ENCODE data around the gene CDCA4. TPM values are rescaled to one million over a fixed set of nuclear protein-coding genes. Genes with fewer than 3 reads are reported as not detected.

The CDCA4 gene
- total and polyA plus RNA-seq, 2 experiments from 2014 or later, result 13.6 to 17.1 TPM

DNA sequence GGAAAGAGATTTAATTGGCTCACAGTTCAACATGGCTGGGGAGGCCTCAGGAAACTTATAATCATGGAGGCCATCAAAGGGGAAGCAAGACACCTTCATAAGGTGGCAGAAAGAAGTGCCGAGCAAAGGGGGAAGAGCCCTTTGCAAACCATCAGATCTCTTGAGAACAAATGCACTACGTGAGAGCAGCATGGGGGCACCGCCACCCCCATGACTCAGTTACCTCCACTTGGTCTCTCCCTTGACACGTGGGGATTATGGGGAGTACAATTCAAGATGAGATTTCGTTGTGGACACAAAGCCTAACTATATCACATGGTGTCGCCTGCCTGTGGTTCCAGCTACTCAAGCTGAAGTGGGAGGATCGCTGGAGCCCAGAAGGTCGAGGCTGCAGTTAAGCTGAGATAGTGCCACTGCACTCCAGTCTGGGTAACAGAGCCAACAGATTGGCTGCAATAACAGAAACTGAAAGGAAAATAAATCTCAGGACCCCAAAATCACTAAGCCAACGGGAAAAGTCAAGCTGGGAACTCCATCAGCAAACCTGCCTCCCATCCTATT lies 10.0 kb upstream of the CDCA4 start:
- WGBS (ENCODE audit: low lambda C conversion rate, missing lambda C conversion rate), result 80% methylated on average over 9 of the region's 9 CpGs
- Histone ChIP-seq H3K9me2 (replicated peaks; ENCODE audit: insufficient read depth) (no peaks in the 10 kb centered on the region), H3K79me2 (no peaks in the 10 kb centered on the region), H3K27me3 (no peaks in the 10 kb centered on the region), H3K9me3 (ENCODE audit: low read depth) (no peaks in the 10 kb centered on the region), H4K20me1 (ENCODE audit: insufficient read depth, poor library complexity, severe bottlenecking) (no peaks in the 10 kb centered on the region), H3K4me3 (no peak overlapping the region), H2AFZ (no peak overlapping the region), H3K36me3 (replicated peaks; ENCODE audit: insufficient read depth, low read depth) (no peaks in the 10 kb centered on the region), H3K27ac (no peak overlapping the region), H3K4me1 (ENCODE audit: insufficient read depth) (no peaks in the 10 kb centered on the region), H3K4me2 (no peak overlapping the region)
- TF ChIP-seq CTCF (IDR thresholded peaks at IDR 0.05; ENCODE audit: poor library complexity) (no peak), EZH2phosphoT487 (IDR thresholded peaks at IDR 0.05; ENCODE audit: low read depth, severe bottlenecking, unreplicated experiment) (no peak), EZH2 (IDR thresholded peaks at IDR 0.05; ENCODE audit: borderline replicate concordance) (no peak)
- no peak for DNase-seq (ENCODE audit: low spot score)

GRCh38 chr14:105030194-105030593 lies 9.3 kb upstream of the CDCA4 start:
- no peaks in the 10 kb centered on the region for H3K27me3 ChIP-seq
- no peaks in the 10 kb centered on the region for H3K79me2 ChIP-seq
- H3K27ac ChIP-seq, result no peak overlapping the region
- H3K36me3 ChIP-seq (replicated peaks; ENCODE audit: insufficient read depth, low read depth), result no peaks in the 10 kb centered on the region
- no peaks in the 10 kb centered on the region for H4K20me1 ChIP-seq (ENCODE audit: insufficient read depth, poor library complexity, severe bottlenecking)
- DNase-seq (ENCODE audit: low spot score), result no peak
- no peak overlapping the region for H3K4me2 ChIP-seq
- TF ChIP-seq EZH2phosphoT487 (IDR thresholded peaks at IDR 0.05; ENCODE audit: low read depth, severe bottlenecking, unreplicated experiment) (no peak), EZH2 (IDR thresholded peaks at IDR 0.05; ENCODE audit: borderline replicate concordance) (no peak), CTCF (IDR thresholded peaks at IDR 0.05; ENCODE audit: poor library complexity) (no peak)
- WGBS (ENCODE audit: low lambda C conversion rate, missing lambda C conversion rate), result 76% methylated on average over 2 of the region's 2 CpGs
- H3K9me3 ChIP-seq (ENCODE audit: low read depth), result no peaks in the 10 kb centered on the region
- H2AFZ ChIP-seq, result no peak overlapping the region
- H3K9me2 ChIP-seq (replicated peaks; ENCODE audit: insufficient read depth), result no peaks in the 10 kb centered on the region
- no peaks in the 10 kb centered on the region for H3K4me1 ChIP-seq (ENCODE audit: insufficient read depth)
- H3K4me3 ChIP-seq, result no peak overlapping the region

DNA sequence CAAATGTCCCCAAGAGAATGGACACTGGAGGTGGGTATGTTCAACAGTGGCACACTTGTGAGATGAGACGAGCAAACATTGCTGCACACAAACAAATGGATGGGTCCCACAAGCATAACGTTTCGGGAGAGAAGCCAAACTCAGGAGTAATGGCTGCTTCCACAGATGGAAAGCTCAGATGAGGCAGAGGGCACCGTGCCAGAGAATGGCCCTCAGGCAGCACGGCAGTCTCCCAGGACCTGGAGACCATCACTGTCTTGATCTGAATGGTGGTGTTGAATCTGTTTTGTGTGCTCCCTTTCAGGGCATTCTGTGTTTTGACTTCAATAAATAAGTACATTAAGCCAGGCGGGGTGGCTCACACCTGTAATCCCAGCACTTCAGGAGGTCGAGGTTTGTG lies 8.5 kb upstream of the CDCA4 start:
- DNase-seq (ENCODE audit: low spot score), result no peak
- H2AFZ ChIP-seq, result no peak overlapping the region
- H3K4me1 ChIP-seq (ENCODE audit: insufficient read depth), result no peaks in the 10 kb centered on the region
- no peaks in the 10 kb centered on the region for H3K36me3 ChIP-seq (replicated peaks; ENCODE audit: insufficient read depth, low read depth)
- H3K27me3 ChIP-seq, result no peaks in the 10 kb centered on the region
- no peaks in the 10 kb centered on the region for H3K79me2 ChIP-seq
- H3K9me2 ChIP-seq (replicated peaks; ENCODE audit: insufficient read depth), result no peaks in the 10 kb centered on the region
- WGBS (ENCODE audit: low lambda C conversion rate, missing lambda C conversion rate), result 79% methylated on average over 7 of the region's 7 CpGs
- TF ChIP-seq EZH2phosphoT487 (IDR thresholded peaks at IDR 0.05; ENCODE audit: low read depth, severe bottlenecking, unreplicated experiment), result no peak
- TF ChIP-seq EZH2 (IDR thresholded peaks at IDR 0.05; ENCODE audit: borderline replicate concordance), result no peak
- TF ChIP-seq CTCF (IDR thresholded peaks at IDR 0.05; ENCODE audit: poor library complexity), result no peak
- no peak overlapping the region for H3K27ac ChIP-seq
- no peaks in the 10 kb centered on the region for H4K20me1 ChIP-seq (ENCODE audit: insufficient read depth, poor library complexity, severe bottlenecking)
- H3K9me3 ChIP-seq (ENCODE audit: low read depth), result no peaks in the 10 kb centered on the region
- H3K4me2 ChIP-seq, result no peak overlapping the region
- no peak overlapping the region for H3K4me3 ChIP-seq

Data from hepatocyte (in vitro differentiated cells).